GM23338 (cell line): ENCODE data around the gene DCHS1. TPM values are rescaled to one million over a fixed set of nuclear protein-coding genes. Genes with fewer than 3 reads are reported as not detected.

Source experiments
- ATAC-seq: fragments of 200-7000 bp; cut with Tn5 transposase; 3 replicates; pipeline ENCODE4 v1.9.1; 2020
- DNase-seq: peaks from one replicate; pipeline ENCODE4 v3.0.0-alpha.2; 2015; ENCODE audit warnings: low spot score
- H2AFZ ChIP-seq: fragments of 200-600 bp; sonication (generic); 2 replicates; pipeline ENCODE4 v1.8.0; 2016; ENCODE audit warnings: antibody characterized with exemption, mild to moderate bottlenecking, moderate library complexity
- H3F3A ChIP-seq: fragments of 200-600 bp; sonication (generic); replicated peaks from 2 replicates; pipeline ENCODE4 v1.8.0; 2017; ENCODE audit warnings: antibody characterized with exemption, mixed run types, low read depth
- H3K27ac ChIP-seq: fragments of 200-600 bp; sonication (generic); 2 replicates; pipeline ENCODE4 v1.6.1; 2016; ENCODE audit warnings: low read depth
- H3K27me3 ChIP-seq: fragments of 200-600 bp; sonication (generic); 2 replicates; pipeline ENCODE4 v1.8.0; 2016; ENCODE audit warnings: mild to moderate bottlenecking, mixed run types, moderate library complexity; ENCODE audit not compliant: insufficient read depth
- H3K36me3 ChIP-seq: fragments of 200-600 bp; sonication (generic); 2 replicates; pipeline ENCODE4 v1.8.0; 2016; ENCODE audit warnings: mild to moderate bottlenecking; ENCODE audit not compliant: insufficient read depth
- H3K4me1 ChIP-seq: fragments of 200-600 bp; sonication (generic); 2 replicates; pipeline ENCODE4 v1.8.0; 2016; ENCODE audit warnings: mild to moderate bottlenecking, moderate library complexity; ENCODE audit not compliant: insufficient read depth
- H3K4me2 ChIP-seq: fragments of 200-600 bp; sonication (generic); 2 replicates; pipeline ENCODE4 v1.7.1; 2017; ENCODE audit warnings: mixed run types
- H3K4me3 ChIP-seq: fragments of 200-600 bp; sonication (generic); 2 replicates; pipeline ENCODE4 v1.6.1; 2016; ENCODE audit warnings: mixed run types
- H3K79me2 ChIP-seq: fragments of 200-600 bp; sonication (generic); replicated peaks from 2 replicates; pipeline ENCODE4 v1.8.0; 2017; ENCODE audit warnings: mild to moderate bottlenecking; ENCODE audit not compliant: insufficient read depth
- H3K9me2 ChIP-seq: fragments of 200-600 bp; sonication (generic); 2 replicates; pipeline ENCODE4 v1.8.0; 2017; ENCODE audit not compliant: insufficient read depth
- H4K20me1 ChIP-seq: fragments of 200-600 bp; sonication (generic); replicated peaks from 2 replicates; pipeline ENCODE4 v1.8.0; 2017; ENCODE audit warnings: mild to moderate bottlenecking; ENCODE audit not compliant: insufficient read depth
- H3K27ac Mint-ChIP-seq: 2 replicates; pipeline ENCODE4 v1.8.0; 2020; ENCODE audit warnings: inconsistent platforms, mild to moderate bottlenecking, moderate library complexity, mixed read lengths
- H3K27me3 Mint-ChIP-seq: 3 replicates; pipeline ENCODE4 v1.8.0; 2022; ENCODE audit warnings: low read depth, mild to moderate bottlenecking, moderate library complexity, mixed read lengths, inconsistent platforms; ENCODE audit not compliant: insufficient read depth, poor library complexity
- H3K36me3 Mint-ChIP-seq: 3 replicates; pipeline ENCODE4 v1.8.0; 2021; ENCODE audit warnings: low read depth, mild to moderate bottlenecking, inconsistent platforms, moderate library complexity, mixed read lengths
- H3K4me1 Mint-ChIP-seq: 3 replicates; pipeline ENCODE4 v1.8.0; 2020; ENCODE audit warnings: mild to moderate bottlenecking, inconsistent platforms, mixed read lengths
- H3K4me3 Mint-ChIP-seq: 3 replicates; pipeline ENCODE4 v1.8.0; 2021; ENCODE audit warnings: moderate library complexity, mild to moderate bottlenecking, inconsistent platforms, mixed read lengths
- H3K9me3 Mint-ChIP-seq: 3 replicates; pipeline ENCODE4 v1.8.0; 2020; ENCODE audit warnings: moderate library complexity, mild to moderate bottlenecking, inconsistent platforms, mixed read lengths
- EZH2 ChIP-seq: fragments of 200-600 bp; sonication (generic); IDR thresholded peaks from one replicate; pipeline ENCODE4 v1.8.0; 2017; ENCODE audit warnings: antibody characterized with exemption, mild to moderate bottlenecking, low read depth; ENCODE audit not compliant: unreplicated experiment
- JUNB ChIP-seq: IDR thresholded peaks from one replicate; pipeline ENCODE4 v1.6.1; 2016; ENCODE audit warnings: antibody characterized with exemption; ENCODE audit not compliant: unreplicated experiment
- NANOG ChIP-seq: IDR thresholded peaks from 2 replicates; pipeline ENCODE4 v1.6.1; 2016; ENCODE audit warnings: antibody characterized with exemption, borderline replicate concordance
- POLR2AphosphoS5 ChIP-seq: IDR thresholded peaks from 2 replicates; pipeline ENCODE4 v1.6.1; 2016; ENCODE audit warnings: antibody characterized with exemption, low read depth
- REST ChIP-seq: IDR thresholded peaks from one replicate; pipeline ENCODE4 v1.6.1; 2018; ENCODE audit warnings: antibody characterized with exemption; ENCODE audit not compliant: unreplicated experiment
- STAT1 ChIP-seq: IDR thresholded peaks from one replicate; pipeline ENCODE4 v1.6.1; 2016; ENCODE audit warnings: antibody characterized with exemption; ENCODE audit not compliant: unreplicated experiment
- ZNF114 ChIP-seq: fragments of 250-450 bp; sonication (Bioruptor Pico); IDR thresholded peaks from 2 replicates; pipeline ENCODE4 v1.5.0; 2020; ENCODE audit warnings: mild to moderate bottlenecking, moderate library complexity
- ZNF331 ChIP-seq: fragments of 250-450 bp; sonication (Bioruptor Pico); IDR thresholded peaks from 2 replicates; pipeline ENCODE4 v1.5.0; 2020; ENCODE audit warnings: low read depth, mild to moderate bottlenecking, moderate library complexity
- polyA plus RNA-seq: library from polyadenylated mRNA; unstranded; fragments of >200 nt; fragmentation: Nextera tagmentation; extraction: Ambion mirVana; gene quantifications from 2 replicates; pipeline ENCODE4 v1.2.1, GENCODE V29; 2016
- total RNA-seq: library from RNA; depleted of rRNA; stranded (reverse); fragments of >200 nt; shearing (Covaris generic); gene quantifications from 2 replicates; pipeline ENCODE4 v1.2.3, GENCODE V29; 2014

DCHS1 gene
- total and polyA plus RNA-seq, 2 experiments from 2014 or later, result 2.3 to 20.7 TPM

- no peaks in the 10 kb centered on the region for H3K27me3 Mint-ChIP-seq
These were observed 16.4 kb upstream of the DCHS1 start for GRCh38 chr11:6671991-6672390.

DNA sequence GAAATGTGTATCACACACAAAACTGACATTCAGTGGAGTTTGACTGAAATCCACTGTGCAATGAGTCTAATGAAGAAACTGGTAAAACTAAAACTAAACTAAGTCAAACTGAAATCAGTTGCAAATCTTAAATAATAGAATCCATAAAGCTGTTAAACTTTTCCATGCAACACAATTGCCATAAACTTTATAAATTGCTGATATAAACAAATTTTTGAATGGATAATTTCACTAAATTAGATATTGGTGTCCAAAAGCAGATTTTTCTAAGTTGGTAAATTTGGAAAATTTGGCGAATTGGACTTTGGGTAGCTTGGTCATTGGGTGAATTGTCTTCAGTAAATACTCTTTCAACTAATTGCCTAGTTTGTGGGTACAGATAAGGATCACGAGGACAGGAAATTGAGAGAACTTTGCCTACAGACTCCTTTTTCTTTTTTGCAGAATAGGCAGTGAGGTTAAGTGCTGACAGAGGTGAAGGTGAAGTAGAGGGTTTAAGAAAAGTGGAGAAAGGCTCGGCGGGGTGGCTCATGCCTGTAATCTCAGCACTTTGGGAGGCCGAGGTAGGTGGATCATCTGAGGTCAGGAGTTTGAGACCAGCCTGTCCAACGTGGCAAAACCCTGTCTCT is 14.7 kb upstream of the DCHS1 start:
- H3K9me2 ChIP-seq, result no peaks in the 10 kb centered on the region; the same call in 1 of the 2 replicates
- H3K27ac ChIP-seq, result no peak overlapping the region
- ATAC-seq, result no peak
- no peaks in the 10 kb centered on the region for H3K27me3 ChIP-seq
- H3F3A ChIP-seq, result no peaks in the 10 kb centered on the region
- no peaks in the 10 kb centered on the region for H4K20me1 ChIP-seq
- H3K36me3 Mint-ChIP-seq, result no peaks in the 10 kb centered on the region
- no peak overlapping the region for H3K27ac Mint-ChIP-seq
- H3K4me3 Mint-ChIP-seq, result no peak overlapping the region
- H3K36me3 ChIP-seq, result no peaks in the 10 kb centered on the region
- H3K4me2 ChIP-seq, result no peak overlapping the region
- no peaks in the 10 kb centered on the region for H3K79me2 ChIP-seq
- no peak for DNase-seq
- H3K4me3 ChIP-seq, result no peak overlapping the region
- no peaks in the 10 kb centered on the region for H3K4me1 Mint-ChIP-seq
- peaks cover 3% of the 10 kb centered on the region for H3K27me3 Mint-ChIP-seq
- no peak overlapping the region for H2AFZ ChIP-seq
- TF ChIP-seq NANOG (no peak), POLR2AphosphoS5 (no peak), JUNB (no peak), REST (no peak), EZH2 (no peak), ZNF114 (CRISPR knock-in tag) (no peak), ZNF331 (no peak), STAT1 (no peak)
- H3K4me1 ChIP-seq, result no peaks in the 10 kb centered on the region
- H3K9me3 Mint-ChIP-seq, result no peaks in the 10 kb centered on the region

More at GRCh38 chr11:6671991-6672390, 16.4 kb upstream of the DCHS1 start:
- Histone ChIP-seq H2AFZ (no peak overlapping the region), H3K79me2 (no peaks in the 10 kb centered on the region), H3K4me3 (no peak overlapping the region), H3F3A (no peaks in the 10 kb centered on the region), H3K9me2 (no peaks in the 10 kb centered on the region; the same call in 1 of the 2 replicates), H3K27me3 (no peaks in the 10 kb centered on the region), H3K4me2 (no peak overlapping the region), H3K36me3 (no peaks in the 10 kb centered on the region), H3K27ac (no peak overlapping the region), H4K20me1 (no peaks in the 10 kb centered on the region), H3K4me1 (no peaks in the 10 kb centered on the region)
- H3K36me3 Mint-ChIP-seq, result no peaks in the 10 kb centered on the region
- H3K4me3 Mint-ChIP-seq, result no peak overlapping the region
- no peak for ATAC-seq
- H3K27ac Mint-ChIP-seq, result no peak overlapping the region
- DNase-seq, result no peak
- no peaks in the 10 kb centered on the region for H3K9me3 Mint-ChIP-seq
- no peaks in the 10 kb centered on the region for H3K4me1 Mint-ChIP-seq
- TF ChIP-seq EZH2, result no peak
- no peak for TF ChIP-seq REST
